H9 (cell line): ENCODE results near the gene SDK2. TPM values are rescaled to one million over a fixed set of nuclear protein-coding genes. Genes with fewer than 3 reads are reported as not detected.

ENCODE experiments used
- DNase-seq: peaks from one replicate; pipeline ENCODE4 v3.0.0-alpha.2; 2017
- H2AFZ ChIP-seq: one replicate; pipeline ENCODE4 v1.6.1; 2013; ENCODE audit warnings: mild to moderate bottlenecking, low read length, control low read depth, moderate library complexity
- H2AK5ac ChIP-seq: 2 replicates; pipeline ENCODE4 v1.6.1; 2013; ENCODE audit warnings: low read length, control low read depth, mixed read lengths; ENCODE audit not compliant: insufficient read length
- H2BK120ac ChIP-seq: one replicate; pipeline ENCODE4 v1.6.1; 2013; ENCODE audit warnings: low read depth, mild to moderate bottlenecking, low read length, control low read depth, inconsistent platforms; ENCODE audit not compliant: poor library complexity, severe bottlenecking
- H2BK12ac ChIP-seq: 2 replicates; pipeline ENCODE4 v1.6.1; 2013; ENCODE audit warnings: low read length, control low read depth, mixed read lengths, low read depth; ENCODE audit not compliant: insufficient read length
- H2BK15ac ChIP-seq: 2 replicates; pipeline ENCODE4 v1.6.1; 2013; ENCODE audit warnings: low read depth, low read length, control low read depth
- H2BK20ac ChIP-seq: one replicate; pipeline ENCODE4 v1.6.1; 2013; ENCODE audit warnings: low read depth, mild to moderate bottlenecking, low read length, control low read depth, inconsistent platforms; ENCODE audit not compliant: poor library complexity, severe bottlenecking
- H2BK5ac ChIP-seq: 2 replicates; pipeline ENCODE4 v1.6.1; 2013; ENCODE audit warnings: low read length, control low read depth, mixed read lengths; ENCODE audit not compliant: insufficient read length
- H3K14ac ChIP-seq: 2 replicates; pipeline ENCODE4 v1.6.1; 2013; ENCODE audit warnings: low read length, control low read depth; ENCODE audit not compliant: insufficient read depth
- H3K18ac ChIP-seq: 2 replicates; pipeline ENCODE4 v1.6.1; 2013; ENCODE audit warnings: low read depth, mild to moderate bottlenecking, mixed read lengths, low read length, control low read depth; ENCODE audit not compliant: insufficient read length
- H3K23ac ChIP-seq: 2 replicates; pipeline ENCODE4 v1.6.1; 2013; ENCODE audit warnings: low read length, control low read depth, mixed read lengths, low read depth; ENCODE audit not compliant: insufficient read length
- H3K23me2 ChIP-seq: 2 replicates; pipeline ENCODE4 v1.6.1; 2013; ENCODE audit warnings: low read depth, mild to moderate bottlenecking, mixed read lengths, low read length, control low read depth; ENCODE audit not compliant: insufficient read length, poor library complexity, severe bottlenecking
- H3K27ac ChIP-seq: 2 replicates; pipeline ENCODE4 v1.5.1; 2013; ENCODE audit warnings: low read length, control low read depth, mixed read lengths, low read depth; ENCODE audit not compliant: insufficient read length
- H3K27me3 ChIP-seq: 2 replicates; pipeline ENCODE4 v1.6.1; 2013; ENCODE audit warnings: low read length, control low read depth, inconsistent platforms; ENCODE audit not compliant: insufficient read depth
- H3K4ac ChIP-seq: 2 replicates; pipeline ENCODE4 v1.6.1; 2013; ENCODE audit warnings: low read depth, mild to moderate bottlenecking, control low read depth, inconsistent platforms, low read length, moderate library complexity
- H3K4me1 ChIP-seq: 2 replicates; pipeline ENCODE4 v1.6.1; 2013; ENCODE audit warnings: low read length, control low read depth, inconsistent platforms; ENCODE audit not compliant: insufficient read depth
- H3K4me2 ChIP-seq: 2 replicates; pipeline ENCODE4 v1.6.1; 2013; ENCODE audit warnings: low read length, control low read depth, mixed read lengths; ENCODE audit not compliant: insufficient read length, insufficient read depth
- H3K56ac ChIP-seq: 2 replicates; pipeline ENCODE4 v1.6.1; 2013; ENCODE audit warnings: low read depth, mild to moderate bottlenecking, mixed read lengths, low read length, control low read depth; ENCODE audit not compliant: insufficient read length
- H3K79me1 ChIP-seq: 2 replicates; pipeline ENCODE4 v1.6.1; 2013; ENCODE audit warnings: low read depth, mild to moderate bottlenecking, moderate library complexity, low read length, control low read depth, inconsistent platforms; ENCODE audit not compliant: insufficient read depth, poor library complexity, severe bottlenecking
- H3K79me2 ChIP-seq: 2 replicates; pipeline ENCODE4 v1.6.1; 2013; ENCODE audit warnings: low read length, control low read depth, inconsistent platforms; ENCODE audit not compliant: insufficient read depth
- H3K9ac ChIP-seq: 2 replicates; pipeline ENCODE4 v1.6.1; 2013; ENCODE audit warnings: low read length, control low read depth, mixed read lengths; ENCODE audit not compliant: insufficient read length; ENCODE audit errors: extremely low read depth
- H3K9me3 ChIP-seq: one replicate; pipeline ENCODE4 v1.6.1; 2013; ENCODE audit warnings: low read depth, low read length, inconsistent platforms; ENCODE audit not compliant: control insufficient read depth
- H3T11ph ChIP-seq: one replicate; pipeline ENCODE4 v1.6.1; 2013; ENCODE audit warnings: mild to moderate bottlenecking, low read length, control low read depth, inconsistent platforms
- H4K20me1 ChIP-seq: one replicate; pipeline ENCODE4 v1.6.1; 2013; ENCODE audit not compliant: control insufficient read depth, insufficient read length, insufficient read depth
- H4K5ac ChIP-seq: 2 replicates; pipeline ENCODE4 v1.6.1; 2013; ENCODE audit warnings: low read depth, mild to moderate bottlenecking, mixed read lengths, low read length, control low read depth; ENCODE audit not compliant: insufficient read length
- H4K8ac ChIP-seq: replicated peaks from 2 replicates; pipeline ENCODE4 v1.6.1; 2013; ENCODE audit warnings: low read length, control low read depth, mixed read lengths, low read depth; ENCODE audit not compliant: insufficient read length
- H4K91ac ChIP-seq: 2 replicates; pipeline ENCODE4 v1.6.1; 2013; ENCODE audit warnings: low read depth, mild to moderate bottlenecking, moderate library complexity, mixed read lengths, low read length, control low read depth; ENCODE audit not compliant: insufficient read length
- H3K27ac Mint-ChIP-seq, 3 experiments: 2 replicates in 2 of 3; 3 replicates in 1 of 3; pipeline ENCODE4 v1.8.0; 2020 to 2021; ENCODE audit warnings: mixed read lengths in 3 of 3, mild to moderate bottlenecking in 1 of 3, moderate library complexity in 1 of 3
- H3K27me3 Mint-ChIP-seq: 2 replicates; pipeline ENCODE4 v1.8.0; 2021; ENCODE audit warnings: low read depth, mild to moderate bottlenecking, moderate library complexity, mixed read lengths
- H3K36me3 Mint-ChIP-seq, 3 experiments: 2 replicates in 2 of 3; 3 replicates in 1 of 3; pipeline ENCODE4 v1.8.0; 2020 to 2021; ENCODE audit warnings: low read depth in 3 of 3, mixed read lengths in 3 of 3; ENCODE audit not compliant: insufficient read depth in 1 of 3
- H3K4me1 Mint-ChIP-seq, 2 experiments: 2 replicates each; pipeline ENCODE4 v1.8.0; 2020; ENCODE audit warnings: mixed read lengths in 2 of 2
- H3K4me3 Mint-ChIP-seq, 2 experiments: 2 replicates in 1 of 2; 3 replicates in 1 of 2; pipeline ENCODE4 v1.8.0; 2020 to 2021; ENCODE audit warnings: mild to moderate bottlenecking in 2 of 2, mixed read lengths in 2 of 2, moderate library complexity in 1 of 2
- H3K9me3 Mint-ChIP-seq, 2 experiments: 2 replicates in 1 of 2; 3 replicates in 1 of 2; pipeline ENCODE4 v1.8.0; 2020; ENCODE audit warnings: mild to moderate bottlenecking in 2 of 2, mixed read lengths in 2 of 2, moderate library complexity in 1 of 2
- WGBS: extraction: QIAGEN DNeasy Blood & Tissue Kit; methylation state at CpG from one replicate; pipeline ENCODE4 v1.1.7; 2013; ENCODE audit warnings: missing lambda C conversion rate, low lambda C conversion rate, mixed read lengths; ENCODE audit not compliant: insufficient read length; ENCODE audit errors: extremely low coverage; 5-methylcytosine and 5-hydroxymethylcytosine counted together
- total RNA-seq: library from RNA; stranded (reverse); gene quantifications from 2 replicates; pipeline ENCODE4 v1.2.1, GENCODE V29; 2021
- TF ChIP-seq, protein P1 (sequence below): fragments of 200-600 bp; sonication (generic); conservative IDR thresholded peaks from 3 replicates; pipeline ENCODE4 v1.8.0; 2021; ENCODE audit warnings: antibody characterized with exemption, mild to moderate bottlenecking

SDK2 gene
- total RNA-seq, 1 experiment from 2014 or later, result 9.1 TPM

DNA sequence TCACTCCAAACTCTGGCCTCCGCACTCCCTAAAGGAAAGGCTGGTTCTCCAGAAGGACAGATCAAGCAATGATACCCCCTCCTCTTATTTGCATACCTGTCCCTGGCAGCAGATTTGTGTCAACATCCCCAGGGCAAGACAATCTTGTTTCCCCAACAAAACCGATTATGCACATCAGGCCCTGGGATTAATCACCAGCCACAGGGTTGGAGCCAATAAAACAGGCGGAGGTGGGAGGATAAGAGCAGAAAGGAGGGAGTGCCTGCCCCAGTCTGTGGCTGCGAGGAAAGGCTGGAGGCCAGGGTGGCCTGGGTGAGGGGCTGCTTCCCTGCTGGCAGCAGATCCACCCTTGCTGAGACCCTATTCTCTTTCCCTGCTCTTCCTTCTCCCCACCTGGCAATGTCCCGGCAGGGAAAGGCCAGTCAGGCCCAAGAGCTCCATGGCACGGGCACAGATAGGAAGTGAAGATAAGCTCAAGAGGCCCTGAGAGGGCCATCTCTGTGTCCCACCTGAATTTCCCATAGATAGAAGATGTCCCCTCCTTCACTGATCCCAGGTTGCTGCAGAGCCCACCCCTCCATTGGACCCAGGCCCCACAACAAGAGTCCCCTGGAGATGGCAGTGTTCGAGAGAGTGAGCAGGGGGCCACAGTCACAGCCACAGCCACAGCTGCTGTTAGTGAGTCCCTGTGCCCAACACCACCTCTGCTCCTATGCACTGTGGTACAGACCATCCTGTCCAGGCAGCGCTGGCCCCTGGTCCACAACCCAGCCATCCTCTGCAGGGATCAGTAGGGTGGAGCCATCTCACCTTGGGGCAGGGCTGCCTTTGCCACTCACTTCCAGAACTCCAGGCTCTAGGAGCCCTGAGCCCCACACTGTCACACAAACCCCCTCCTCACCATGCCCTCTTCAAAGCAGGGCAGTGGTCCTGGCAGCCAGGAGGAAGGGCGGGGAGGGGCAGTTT, 137.5 kb downstream of the SDK2 start:
- no peak for DNase-seq
- Histone ChIP-seq H3K14ac (no peak overlapping the region; the same call in 1 of the 2 replicates), H3K23me2 (no peaks in the 10 kb centered on the region), H3K9me3 (no peaks in the 10 kb centered on the region), H3K4ac (no peak overlapping the region), H2AK5ac (no peak overlapping the region), H3T11ph (no peak overlapping the region), H2BK5ac (no peak overlapping the region), H3K27ac (no peak overlapping the region), H2BK15ac (no peak overlapping the region), H3K4me2 (no peak overlapping the region), H2BK20ac (no peak overlapping the region), H3K4me1 (no peaks in the 10 kb centered on the region), H4K20me1 (no peaks in the 10 kb centered on the region), H3K79me2 (no peaks in the 10 kb centered on the region), H4K8ac (no peak overlapping the region), H4K5ac (no peak overlapping the region), H2AFZ (no peak overlapping the region), H3K27me3 (no peaks in the 10 kb centered on the region), H2BK12ac (no peak overlapping the region), H2BK120ac (no peak overlapping the region), H3K18ac (no peak overlapping the region), H3K56ac (no peak overlapping the region), H3K79me1 (no peaks in the 10 kb centered on the region), H3K9ac (no peak overlapping the region), H4K91ac (no peak overlapping the region), H3K23ac (no peak overlapping the region)
- H3K27ac Mint-ChIP-seq, result no peak overlapping the region
- peaks cover 0 to 15% (median 2%) of the 10 kb centered on the region in 3 experiments; a peak in 3 of 7 replicates for H3K36me3 Mint-ChIP-seq
- no peak overlapping the region for H3K4me3 Mint-ChIP-seq
- TF ChIP-seq, protein P1, sequence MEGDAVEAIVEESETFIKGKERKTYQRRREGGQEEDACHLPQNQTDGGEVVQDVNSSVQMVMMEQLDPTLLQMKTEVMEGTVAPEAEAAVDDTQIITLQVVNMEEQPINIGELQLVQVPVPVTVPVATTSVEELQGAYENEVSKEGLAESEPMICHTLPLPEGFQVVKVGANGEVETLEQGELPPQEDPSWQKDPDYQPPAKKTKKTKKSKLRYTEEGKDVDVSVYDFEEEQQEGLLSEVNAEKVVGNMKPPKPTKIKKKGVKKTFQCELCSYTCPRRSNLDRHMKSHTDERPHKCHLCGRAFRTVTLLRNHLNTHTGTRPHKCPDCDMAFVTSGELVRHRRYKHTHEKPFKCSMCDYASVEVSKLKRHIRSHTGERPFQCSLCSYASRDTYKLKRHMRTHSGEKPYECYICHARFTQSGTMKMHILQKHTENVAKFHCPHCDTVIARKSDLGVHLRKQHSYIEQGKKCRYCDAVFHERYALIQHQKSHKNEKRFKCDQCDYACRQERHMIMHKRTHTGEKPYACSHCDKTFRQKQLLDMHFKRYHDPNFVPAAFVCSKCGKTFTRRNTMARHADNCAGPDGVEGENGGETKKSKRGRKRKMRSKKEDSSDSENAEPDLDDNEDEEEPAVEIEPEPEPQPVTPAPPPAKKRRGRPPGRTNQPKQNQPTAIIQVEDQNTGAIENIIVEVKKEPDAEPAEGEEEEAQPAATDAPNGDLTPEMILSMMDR, result no peak
- H3K4me1 Mint-ChIP-seq, result peaks cover 7 to 15% of the 10 kb centered on the region in 2 experiments; a peak in 3 of 4 replicates
- no CpG with 5 or more reads among the region's 9 CpGs for WGBS
- H3K9me3 Mint-ChIP-seq, result peaks cover 0 to 4% of the 10 kb centered on the region in 2 experiments; a peak in 1 of 5 replicates
- peaks cover 3% of the 10 kb centered on the region; the same call in 1 of the 2 replicates for H3K27me3 Mint-ChIP-seq
